A549 (cell line): ENCODE data around the gene SCN2B. TPM values are rescaled to one million over a fixed set of nuclear protein-coding genes. Genes with fewer than 3 reads are reported as not detected.

Source experiments
- ATAC-seq, 2 experiments: fragments of 200-7000 bp in 1 of 2; fragments of >200 bp in 1 of 2; cut with Nextera tagmentation in 1 of 2; cut with Tn5 transposase in 1 of 2; 3 replicates each; pipeline versions ENCODE4 v1.8.0 to v1.9.1; 2018 to 2020; ENCODE audit warnings: mild to moderate bottlenecking in 1 of 2, moderate library complexity in 1 of 2
- CTCF ChIA-PET: fragments of 300-600 bp; sonication (Branson Sonifier 250); formaldehyde crosslinking; extraction: SDS; loops from one replicate; lab custom pipeline; 2021; ENCODE audit warnings: antibody characterized with exemption, inconsistent platforms; lab: Yijun Ruan, JAX
- POLR2A ChIA-PET: fragments of 350-600 bp; formaldehyde crosslinking; extraction: SDS; loops from one replicate; lab custom pipeline; 2021; ENCODE audit warnings: antibody characterized with exemption, inconsistent platforms; lab: Yijun Ruan, JAX
- DNase-seq, 2 experiments: peaks; one replicate each; pipeline versions ENCODE4 v3.0.0 to v3.0.0-alpha.2; 2011 to 2016; ENCODE audit warnings: low read depth in 1 of 2, low spot score in 1 of 2
- FAIRE-seq: peaks from 2 replicates; lab custom pipeline; 2011; peaks lifted over from hg19 to GRCh38; lab: Jason Lieb, UNC
- H3K27ac ChIP-seq, 2 experiments: fragments of >200 bp; sonication (Bioruptor Twin); formaldehyde crosslinking; 3 replicates each; pipeline ENCODE4 v1.5.1; 2016 to 2017
- H3K4me1 ChIP-seq: fragments of >200 bp; sonication (Bioruptor Twin); formaldehyde crosslinking; 3 replicates; pipeline ENCODE4 v1.6.1; 2016
- H3K4me2 ChIP-seq: fragments of >200 bp; sonication (Bioruptor Twin); formaldehyde crosslinking; 3 replicates; pipeline ENCODE4 v1.6.1; 2016
- H3K4me3 ChIP-seq: fragments of >200 bp; sonication (Bioruptor Twin); formaldehyde crosslinking; 3 replicates; pipeline ENCODE4 v1.5.1; 2016
- H3K9me3 ChIP-seq: fragments of >200 bp; sonication (Bioruptor Twin); formaldehyde crosslinking; 3 replicates; pipeline ENCODE4 v1.6.1; 2016
- CHD2 ChIP-seq: fragments of 150-350 bp; IDR thresholded peaks from 2 replicates; pipeline ENCODE4 v1.6.1; 2014; ENCODE audit warnings: low read length; ENCODE audit not compliant: partially characterized antibody
- CHD4 ChIP-seq: fragments of 200-600 bp; sonication (generic); IDR thresholded peaks from 2 replicates; pipeline ENCODE4 v1.6.1; 2016; ENCODE audit warnings: antibody characterized with exemption, mild to moderate bottlenecking, borderline replicate concordance
- CTCF ChIP-seq: fragments of >200 bp; sonication (Bioruptor Twin); formaldehyde crosslinking; IDR thresholded peaks from 3 replicates; pipeline ENCODE4 v1.5.1; 2016
- EHF ChIP-seq: fragments of 250-450 bp; sonication (Bioruptor Pico); IDR thresholded peaks from 2 replicates; pipeline ENCODE4 v1.5.0; 2020; ENCODE audit warnings: mild to moderate bottlenecking
- EHMT2 ChIP-seq: fragments of 200-600 bp; sonication (generic); IDR thresholded peaks from 2 replicates; pipeline ENCODE4 v1.6.1; 2016; ENCODE audit warnings: antibody characterized with exemption, low read depth, mild to moderate bottlenecking, moderate library complexity
- EP300 ChIP-seq, 2 experiments: fragments of >200 bp; sonication (Bioruptor Twin); formaldehyde crosslinking; IDR thresholded peaks; 2 replicates in 1 of 2; 3 replicates in 1 of 2; pipeline ENCODE4 v1.6.1; 2016 to 2017
- FOXS1 ChIP-seq: fragments of 250-450 bp; sonication (Bioruptor Pico); IDR thresholded peaks from 2 replicates; pipeline ENCODE4 v1.5.0; 2020; ENCODE audit warnings: mild to moderate bottlenecking, moderate library complexity
- GATA3 ChIP-seq: IDR thresholded peaks from 2 replicates; pipeline ENCODE4 v1.6.1; 2012; ENCODE audit warnings: borderline replicate concordance
- HDAC2 ChIP-seq: fragments of 200-600 bp; sonication (generic); IDR thresholded peaks from 2 replicates; pipeline ENCODE4 v1.6.1; 2016
- HMGXB4 ChIP-seq: fragments of 250-450 bp; sonication (Bioruptor Pico); IDR thresholded peaks from 2 replicates; pipeline ENCODE4 v1.5.0; 2021; ENCODE audit warnings: mild to moderate bottlenecking, moderate library complexity, borderline replicate concordance
- HOXA7 ChIP-seq: fragments of 250-450 bp; sonication (Bioruptor Pico); IDR thresholded peaks from 2 replicates; pipeline ENCODE4 v1.5.0; 2020; ENCODE audit warnings: mild to moderate bottlenecking, moderate library complexity
- JUNB ChIP-seq: fragments of >200 bp; sonication (Bioruptor Twin); formaldehyde crosslinking; IDR thresholded peaks from 2 replicates; pipeline ENCODE4 v1.6.1; 2016
- MAZ ChIP-seq: fragments of 150-350 bp; IDR thresholded peaks from 2 replicates; pipeline ENCODE4 v1.6.1; 2014; ENCODE audit warnings: antibody characterized with exemption, low read depth, low read length, borderline replicate concordance
- NR3C1 ChIP-seq: fragments of >200 bp; sonication (Bioruptor Twin); formaldehyde crosslinking; IDR thresholded peaks from 3 replicates; pipeline ENCODE4 v1.6.1; 2017
- PHF8 ChIP-seq: fragments of 200-600 bp; sonication (generic); IDR thresholded peaks from 2 replicates; pipeline ENCODE4 v1.6.1; 2016; ENCODE audit warnings: low read depth, mild to moderate bottlenecking, antibody characterized with exemption, moderate library complexity, borderline replicate concordance
- RAD21 ChIP-seq, 2 experiments: fragments of >200 bp in 1 of 2; sonication (Bioruptor Twin) in 1 of 2; formaldehyde crosslinking in 1 of 2; IDR thresholded peaks in 1 of 2; conservative IDR thresholded peaks in 1 of 2; 2 replicates in 1 of 2; 3 replicates in 1 of 2; pipeline ENCODE4 v1.6.1; 2012 to 2018; ENCODE audit warnings: inconsistent platforms in 1 of 2
- ZC3H11A ChIP-seq: fragments of 450-650 bp; IDR thresholded peaks from 2 replicates; pipeline ENCODE4 v1.6.1; 2014; ENCODE audit warnings: antibody characterized with exemption, mild to moderate bottlenecking
- ZNF302 ChIP-seq: fragments of 250-450 bp; sonication (Bioruptor Pico); IDR thresholded peaks from 2 replicates; pipeline ENCODE4 v1.9.0; 2021; ENCODE audit warnings: inconsistent platforms, mild to moderate bottlenecking, moderate library complexity
- ZSCAN20 ChIP-seq: fragments of 250-450 bp; sonication (Bioruptor Pico); IDR thresholded peaks from 2 replicates; pipeline ENCODE4 v1.8.0; 2022; ENCODE audit warnings: mild to moderate bottlenecking, moderate library complexity
- WGBS: methylation state at CpG from one replicate; pipeline ENCODE4 v1.1.6; 2017; ENCODE audit errors: missing lambda C conversion rate; 5-methylcytosine and 5-hydroxymethylcytosine counted together
- polyA plus RNA-seq, 4 experiments: library from polyadenylated mRNA; depleted of rRNA in 3 of 4; stranded (reverse); fragments of >200 nt; fragmentation: RNase III in 1 of 4; extraction: RNeasy Plus Mini Kit Qiagen cat#74134 plus additional on column Dnase treatment in 1 of 4; gene quantifications; 2 replicates in 3 of 4; 3 replicates in 1 of 4; pipeline ENCODE4 v1.2.3, GENCODE V29; 2011 to 2017
- TF ChIP-seq, protein P1 (sequence below): fragments of 450-650 bp; IDR thresholded peaks from 2 replicates; pipeline ENCODE4 v1.6.1; 2014; ENCODE audit warnings: antibody characterized with exemption
- TF ChIP-seq, protein P2 (sequence below): fragments of >200 bp; sonication (Bioruptor Twin); formaldehyde crosslinking; IDR thresholded peaks from 3 replicates; pipeline ENCODE4 v1.6.1; 2016

The SCN2B gene
- polyA plus RNA-seq, 2 of the 4 experiments (the other 2 are of a cell fraction) = not detected

GRCh38 chr11:118224511-118225188 is 48.2 kb upstream of the SCN2B start, which contains the start of gene JAML:
Gene JAML, minus strand, starts transcription at chr11:118225011. Its CDS starts 10,145 bp downstream, at chr11:118214866.
- no peak for FAIRE-seq
- ATAC-seq = no peak
- ChIA-PET CTCF (no interaction called here), POLR2A (no interaction called here)
- Histone ChIP-seq H3K4me1 (no peaks in the 10 kb centered on the region), H3K4me3 (no peak within 1 kb of the TSS), H3K9me3 (no peaks in the 10 kb centered on the region), H3K4me2 (no peak within 1 kb of the TSS), H3K27ac (no peak within 1 kb of the TSS)
- DNase-seq = no peak
- no peak for TF ChIP-seq CTCF
- no peak for TF ChIP-seq EHF (CRISPR knock-in tag)
- TF ChIP-seq, protein P1, sequence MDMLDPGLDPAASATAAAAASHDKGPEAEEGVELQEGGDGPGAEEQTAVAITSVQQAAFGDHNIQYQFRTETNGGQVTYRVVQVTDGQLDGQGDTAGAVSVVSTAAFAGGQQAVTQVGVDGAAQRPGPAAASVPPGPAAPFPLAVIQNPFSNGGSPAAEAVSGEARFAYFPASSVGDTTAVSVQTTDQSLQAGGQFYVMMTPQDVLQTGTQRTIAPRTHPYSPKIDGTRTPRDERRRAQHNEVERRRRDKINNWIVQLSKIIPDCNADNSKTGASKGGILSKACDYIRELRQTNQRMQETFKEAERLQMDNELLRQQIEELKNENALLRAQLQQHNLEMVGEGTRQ = no peak
- no peak for TF ChIP-seq JUNB
- no peak for TF ChIP-seq ZSCAN20 (CRISPR knock-in tag)
- TF ChIP-seq, protein P2, sequence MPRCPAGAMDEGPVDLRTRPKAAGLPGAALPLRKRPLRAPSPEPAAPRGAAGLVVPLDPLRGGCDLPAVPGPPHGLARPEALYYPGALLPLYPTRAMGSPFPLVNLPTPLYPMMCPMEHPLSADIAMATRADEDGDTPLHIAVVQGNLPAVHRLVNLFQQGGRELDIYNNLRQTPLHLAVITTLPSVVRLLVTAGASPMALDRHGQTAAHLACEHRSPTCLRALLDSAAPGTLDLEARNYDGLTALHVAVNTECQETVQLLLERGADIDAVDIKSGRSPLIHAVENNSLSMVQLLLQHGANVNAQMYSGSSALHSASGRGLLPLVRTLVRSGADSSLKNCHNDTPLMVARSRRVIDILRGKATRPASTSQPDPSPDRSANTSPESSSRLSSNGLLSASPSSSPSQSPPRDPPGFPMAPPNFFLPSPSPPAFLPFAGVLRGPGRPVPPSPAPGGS = no peak
- 20% methylated on average over 6 of the region's 6 CpGs for WGBS

DNA sequence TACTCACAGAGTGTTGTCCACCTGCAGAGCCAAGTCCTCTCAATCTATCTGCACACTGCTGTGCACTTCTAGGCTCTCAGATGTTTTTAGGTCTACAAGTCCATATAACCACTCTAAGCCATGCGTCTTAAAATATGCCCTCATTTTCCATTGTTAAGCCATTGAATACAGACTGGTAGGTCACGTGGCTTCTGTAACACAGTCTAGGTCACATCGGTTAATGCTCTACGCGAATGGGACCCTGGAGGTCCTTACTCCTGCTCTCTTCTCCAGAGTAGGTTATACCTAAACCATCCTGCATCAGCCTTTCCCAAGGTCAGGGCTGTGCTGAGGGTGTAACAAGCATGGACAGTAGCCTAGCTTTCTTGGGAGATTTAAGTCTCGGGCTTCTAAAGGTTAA is 47.6 kb upstream of the SCN2B start:
- no peaks in the 10 kb centered on the region for H3K4me1 ChIP-seq
- POLR2A ChIA-PET = no interaction called here
- WGBS = 45% methylated on average over 6 of the region's 6 CpGs
- no peak for DNase-seq
- H3K4me2 ChIP-seq = no peak overlapping the region
- TF ChIP-seq EHMT2 = no peak
- TF ChIP-seq FOXS1 (CRISPR knock-in tag) = no peak
- TF ChIP-seq CHD2 = no peak
- no peak for TF ChIP-seq RAD21 (conservative IDR thresholded peaks at IDR 0.05 in 1 of 2, IDR thresholded peaks at IDR 0.05 in 1 of 2)
- TF ChIP-seq ZNF302 (CRISPR knock-in tag) = no peak
- TF ChIP-seq EP300 (IDR thresholded peaks at IDR 0.05) = no peak
- TF ChIP-seq PHF8 = no peak
- TF ChIP-seq CHD4 = no peak
- TF ChIP-seq ZC3H11A = no peak
- TF ChIP-seq HDAC2 = no peak
- no peak for TF ChIP-seq GATA3
- no peak for TF ChIP-seq HOXA7 (CRISPR knock-in tag)
- no peak for TF ChIP-seq HMGXB4
- no peak for TF ChIP-seq MAZ
- TF ChIP-seq NR3C1 = no peak
- TF ChIP-seq, all 56 proteins: peak for 0
- CTCF ChIA-PET = no interaction called here
- FAIRE-seq (no peak), ATAC-seq (no peak)
- H3K9me3 ChIP-seq = no peaks in the 10 kb centered on the region
- no peak overlapping the region for H3K4me3 ChIP-seq
- no peak overlapping the region for H3K27ac ChIP-seq
